ENCODE results near the gene ALOXE3.

Gene ALOXE3

DNA sequence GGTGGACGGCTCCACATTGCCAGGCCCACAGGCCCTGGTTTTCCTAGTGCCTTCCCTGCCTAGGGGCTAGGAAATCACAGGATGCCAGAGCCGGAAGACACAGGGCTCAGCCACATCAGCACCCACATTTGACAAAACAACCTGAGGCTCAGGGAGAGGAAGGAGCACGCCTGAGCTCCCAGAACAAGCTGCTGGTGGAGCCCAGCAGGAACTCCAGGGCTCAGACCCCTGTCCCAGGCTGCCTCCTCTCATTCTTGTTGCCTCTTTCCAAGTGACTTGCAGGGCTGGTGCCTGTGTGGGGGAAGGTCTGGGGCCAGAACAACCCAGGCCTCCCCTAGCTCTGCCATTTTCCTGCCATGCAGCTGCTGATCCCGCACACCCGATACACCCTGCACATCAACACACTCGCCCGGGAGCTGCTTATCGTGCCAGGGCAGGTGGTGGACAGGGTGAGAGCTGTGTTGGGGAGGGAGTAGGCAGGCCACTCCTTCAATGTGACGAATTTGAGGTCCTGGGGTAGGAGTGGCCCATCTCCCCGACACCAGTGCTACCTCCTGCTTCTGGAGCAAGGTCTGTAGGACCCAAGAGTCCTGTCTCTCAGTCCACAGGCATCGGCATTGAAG lies 71.9 kb downstream of the ALOXE3 start:
- no peak for DNase-seq
